Ishikawa (cell line): ENCODE data around the gene GABPB1.

Experiments
- CEBPB ChIP-seq: IDR thresholded peaks from 2 replicates; pipeline ENCODE4 v1.6.1; 2012
- CREB1 ChIP-seq: IDR thresholded peaks from 2 replicates; pipeline ENCODE4 v1.6.1; 2012; ENCODE audit warnings: low read depth
- EP300 ChIP-seq: IDR thresholded peaks from 2 replicates; pipeline ENCODE4 v1.6.1; 2012; ENCODE audit warnings: borderline replicate concordance
- RAD21 ChIP-seq: IDR thresholded peaks from 2 replicates; pipeline ENCODE4 v1.6.1; 2012; ENCODE audit warnings: low read depth
- TAF1 ChIP-seq: IDR thresholded peaks from 2 replicates; pipeline ENCODE4 v1.6.1; 2012; ENCODE audit warnings: low read depth, mild to moderate bottlenecking
- TCF12 ChIP-seq: IDR thresholded peaks from 2 replicates; pipeline ENCODE4 v1.6.1; 2012; ENCODE audit warnings: low read depth
- USF1 ChIP-seq: IDR thresholded peaks from 2 replicates; pipeline ENCODE4 v1.6.1; 2012
- YY1 ChIP-seq: IDR thresholded peaks from 2 replicates; pipeline ENCODE4 v1.6.1; 2012; ENCODE audit warnings: low read depth

- TF ChIP-seq RAD21 (no peak), CEBPB (no peak), TAF1 (no peak), EP300 (no peak), USF1 (no peak), TCF12 (no peak), CREB1 (no peak), YY1 (no peak)
These were observed 6.8 kb upstream of the GABPB1 start for GRCh38 chr15:50361756-50362155.
